Renal cortical epithelial cell (primary cell): Measurements from ENCODE around the gene ALDH6A1. TPM values are rescaled to one million over a fixed set of nuclear protein-coding genes. Genes with fewer than 3 reads are reported as not detected.
"Not testable (repeated sequence)": the region's sequence is repeated elsewhere in the genome, so short reads cannot be mapped to it uniquely, and the experiment has no call there.

Experiments used
- DNase-seq: peaks from one replicate; pipeline ENCODE4 v3.0.0-alpha.2; 2011; ENCODE audit warnings: low read depth
- total RNA-seq: library from RNA; depleted of rRNA; stranded (reverse); fragments of >200 nt; gene quantifications from 2 replicates; pipeline ENCODE4 v1.2.3, GENCODE V29; 2014

Gene ALDH6A1
- 15.8 and 28.0 TPM in 2 replicates for total RNA-seq

- peak; percentile 100 for DNase-seq
These were observed at the start of gene ALDH6A1, which contains the start of gene LIN52 for GRCh38 chr14:74084277-74085046. TSS of gene ALDH6A1 (minus strand) at chr14:74084453. CDS start at chr14:74084394, 59 bp downstream. TSS of gene LIN52 (plus strand) at chr14:74084956. CDS start at chr14:74084975, 19 bp downstream.

- DNase-seq, result no peak
These were observed 43.4 kb upstream of the ALDH6A1 start for GRCh38 chr14:74127634-74128033.

- DNase-seq, result no peak
These were observed 42.2 kb upstream of the ALDH6A1 start for GRCh38 chr14:74126315-74127013.

GRCh38 chr14:74125487-74125886 lies 41.2 kb upstream of the ALDH6A1 start:
- DNase-seq, result not testable (repeated sequence)

GRCh38 chr14:74111395-74112216 lies 27.4 kb upstream of the ALDH6A1 start:
- DNase-seq, result peak; percentile 72

- DNase-seq, result no peak
These were observed 25.1 kb upstream of the ALDH6A1 start for GRCh38 chr14:74109369-74109768.

- no peak for DNase-seq
These were observed 21.1 kb upstream of the ALDH6A1 start for GRCh38 chr14:74105381-74105780.

GRCh38 chr14:74089251-74090020 lies 5.2 kb upstream of the ALDH6A1 start:
- DNase-seq, result no peak

GRCh38 chr14:74085828-74086227 lies 1.6 kb upstream of the ALDH6A1 start:
- no peak for DNase-seq

GRCh38 chr14:74085047-74085637 lies 889 bp upstream of the ALDH6A1 start:
- peak; percentile 40 for DNase-seq

GRCh38 chr14:74083784-74084276 lies 423 bp downstream of the ALDH6A1 start:
- DNase-seq, result no peak

GRCh38 chr14:74083161-74083560 lies 1.1 kb downstream of the ALDH6A1 start:
- DNase-seq, result peak; percentile 47

GRCh38 chr14:74081491-74081890 lies 2.8 kb downstream of the ALDH6A1 start:
- no peak for DNase-seq

GRCh38 chr14:74080820-74081460 lies 3.3 kb downstream of the ALDH6A1 start:
- peak; percentile 74 for DNase-seq

- DNase-seq, result no peak
These were observed 6.9 kb downstream of the ALDH6A1 start for GRCh38 chr14:74077401-74077800.

GRCh38 chr14:74065746-74066575 lies 18.3 kb downstream of the ALDH6A1 start:
- no peak for DNase-seq

GRCh38 chr14:74064883-74065282 lies 19.4 kb downstream of the ALDH6A1 start:
- DNase-seq, result no peak

- no peak for DNase-seq
These were observed 19.8 kb downstream of the ALDH6A1 start for GRCh38 chr14:74064426-74064825.

GRCh38 chr14:74062809-74063150 lies 21.5 kb downstream of the ALDH6A1 start:
- no peak for DNase-seq
